Skeletal muscle tissue (tissue), 4 donors: ENCODE measurements around the gene C12orf42. TPM values are rescaled to one million over a fixed set of nuclear protein-coding genes. Genes with fewer than 3 reads are reported as not detected.

Experiments used
- H3K27ac ChIP-seq: one replicate; pipeline ENCODE4 v1.7.0; 2013; ENCODE audit warnings: mild to moderate bottlenecking, low read depth, low read length, inconsistent platforms
- H3K27me3 ChIP-seq, 3 donors: one replicate each; pipeline ENCODE4 v1.7.0; 2013; ENCODE audit warnings: low read length in 3 of 3; ENCODE audit not compliant: control insufficient read depth in 3 of 3, insufficient read depth in 3 of 3
- H3K36me3 ChIP-seq, 3 donors: one replicate each; pipeline ENCODE4 v1.7.0; 2013; ENCODE audit warnings: low read length in 3 of 3; ENCODE audit not compliant: control insufficient read depth in 3 of 3, insufficient read depth in 3 of 3
- H3K4me1 ChIP-seq, 3 donors: one replicate each; pipeline ENCODE4 v1.7.0; 2013; ENCODE audit warnings: low read length in 3 of 3, mild to moderate bottlenecking in 3 of 3; ENCODE audit not compliant: control insufficient read depth in 3 of 3, insufficient read depth in 3 of 3
- H3K4me3 ChIP-seq, 3 donors: one replicate each; pipeline ENCODE4 v1.7.0; 2013; ENCODE audit warnings: low read length in 3 of 3
- H3K9ac ChIP-seq, 3 donors: one replicate each; pipeline ENCODE4 v1.7.0; 2013; ENCODE audit warnings: low read length in 3 of 3, mild to moderate bottlenecking in 3 of 3, moderate library complexity in 2 of 3, low read depth in 1 of 3
- H3K9me3 ChIP-seq, 3 donors: one replicate each; pipeline ENCODE4 v1.7.0; 2013; ENCODE audit warnings: low read length in 3 of 3; ENCODE audit not compliant: control insufficient read depth in 3 of 3
- total RNA-seq: library from RNA; depleted of rRNA; stranded (reverse); fragments of >200 nt; gene quantifications from one replicate; pipeline ENCODE4 v1.2.3, GENCODE V29; 2014
- donor health status: Osteomylitis.

Gene C12orf42
- total RNA-seq, 1 donor from 2014 or later = 1.0 TPM

DNA sequence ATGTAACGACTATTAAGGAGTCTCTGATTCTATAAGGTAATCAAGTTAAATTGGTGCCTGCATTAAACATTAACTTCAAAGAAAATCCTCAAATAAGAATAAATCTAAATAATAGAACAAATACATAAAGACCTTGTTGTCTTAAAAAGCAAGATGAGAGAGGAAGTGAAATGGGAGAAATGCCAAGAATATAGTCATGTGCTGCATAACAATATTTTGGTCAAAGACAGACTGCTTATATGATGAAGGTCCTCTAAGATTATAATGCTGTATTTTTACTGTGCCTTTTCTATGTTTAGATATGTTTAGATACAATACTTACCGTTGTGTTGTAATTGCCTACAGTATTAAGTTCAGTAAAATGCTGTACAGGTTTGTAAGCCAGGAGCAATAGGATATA is 213.6 kb downstream of the C12orf42 start:
- Histone ChIP-seq H3K9ac (no peak overlapping the region), H3K4me3 (no peak overlapping the region), H3K27ac (no peak overlapping the region), H3K9me3 (no peaks in the 10 kb centered on the region), H3K27me3 (no peaks in the 10 kb centered on the region), H3K36me3 (no peaks in the 10 kb centered on the region), H3K4me1 (no peaks in the 10 kb centered on the region)

GRCh38 chr12:103279444-103279843 is 216.3 kb downstream of the C12orf42 start:
- H3K36me3 ChIP-seq = no peaks in the 10 kb centered on the region
- H3K9ac ChIP-seq = no peak overlapping the region
- H3K4me3 ChIP-seq = no peak overlapping the region

GRCh38 chr12:103278329-103278728 is 217.4 kb downstream of the C12orf42 start:
- H3K4me1 ChIP-seq = no peaks in the 10 kb centered on the region
- no peaks in the 10 kb centered on the region for H3K27me3 ChIP-seq
- no peaks in the 10 kb centered on the region for H3K9me3 ChIP-seq
- H3K27ac ChIP-seq = no peak overlapping the region
- H3K36me3 ChIP-seq = no peaks in the 10 kb centered on the region
- no peak overlapping the region for H3K9ac ChIP-seq
- H3K4me3 ChIP-seq = no peak overlapping the region

More at GRCh38 chr12:103279444-103279843, 216.3 kb downstream of the C12orf42 start:
- no peaks in the 10 kb centered on the region for H3K27me3 ChIP-seq
- no peak overlapping the region for H3K27ac ChIP-seq
- H3K9me3 ChIP-seq = no peaks in the 10 kb centered on the region
- no peaks in the 10 kb centered on the region for H3K4me1 ChIP-seq

DNA sequence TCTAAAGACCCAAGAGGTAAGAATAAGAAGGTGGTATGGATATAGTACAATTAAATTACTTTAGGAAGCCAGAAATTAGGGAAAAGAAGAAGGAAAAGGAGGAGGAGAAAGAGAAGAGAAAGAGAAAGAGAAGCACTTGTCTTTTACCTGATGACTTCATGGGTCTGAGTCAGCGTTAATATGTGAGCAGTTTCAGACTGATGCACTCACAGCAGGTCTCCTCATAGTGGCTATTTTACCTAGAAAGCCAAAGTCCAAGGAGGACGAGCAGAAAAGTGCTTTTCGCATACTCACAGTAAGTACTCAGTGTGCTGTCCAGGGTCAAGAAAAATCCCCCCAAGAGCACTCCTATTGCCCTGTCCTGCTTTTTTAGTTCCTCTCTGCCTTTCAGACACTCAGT is 222.1 kb downstream of the C12orf42 start:
- no peak overlapping the region for H3K9ac ChIP-seq
- H3K27me3 ChIP-seq = no peaks in the 10 kb centered on the region
- no peaks in the 10 kb centered on the region for H3K4me1 ChIP-seq
- H3K9me3 ChIP-seq = no peaks in the 10 kb centered on the region
- H3K27ac ChIP-seq = no peak overlapping the region
- H3K4me3 ChIP-seq = no peak overlapping the region
- no peaks in the 10 kb centered on the region for H3K36me3 ChIP-seq

- no peak overlapping the region for H3K4me3 ChIP-seq
These were observed 222.8 kb downstream of the C12orf42 start for GRCh38 chr12:103272949-103273348.

GRCh38 chr12:103269946-103270345 is 225.8 kb downstream of the C12orf42 start:
- Histone ChIP-seq H3K4me1 (no peaks in the 10 kb centered on the region), H3K9me3 (no peaks in the 10 kb centered on the region), H3K27ac (no peak overlapping the region), H3K9ac (no peak overlapping the region), H3K36me3 (no peaks in the 10 kb centered on the region), H3K4me3 (no peak overlapping the region), H3K27me3 (peaks cover 0 to 5% (median 0%) of the 10 kb centered on the region in 3 donors)

More at GRCh38 chr12:103272949-103273348, 222.8 kb downstream of the C12orf42 start:
- Histone ChIP-seq H3K9me3 (no peaks in the 10 kb centered on the region), H3K4me1 (no peaks in the 10 kb centered on the region), H3K27me3 (no peaks in the 10 kb centered on the region), H3K9ac (no peak overlapping the region), H3K36me3 (no peaks in the 10 kb centered on the region), H3K27ac (no peak overlapping the region)

DNA sequence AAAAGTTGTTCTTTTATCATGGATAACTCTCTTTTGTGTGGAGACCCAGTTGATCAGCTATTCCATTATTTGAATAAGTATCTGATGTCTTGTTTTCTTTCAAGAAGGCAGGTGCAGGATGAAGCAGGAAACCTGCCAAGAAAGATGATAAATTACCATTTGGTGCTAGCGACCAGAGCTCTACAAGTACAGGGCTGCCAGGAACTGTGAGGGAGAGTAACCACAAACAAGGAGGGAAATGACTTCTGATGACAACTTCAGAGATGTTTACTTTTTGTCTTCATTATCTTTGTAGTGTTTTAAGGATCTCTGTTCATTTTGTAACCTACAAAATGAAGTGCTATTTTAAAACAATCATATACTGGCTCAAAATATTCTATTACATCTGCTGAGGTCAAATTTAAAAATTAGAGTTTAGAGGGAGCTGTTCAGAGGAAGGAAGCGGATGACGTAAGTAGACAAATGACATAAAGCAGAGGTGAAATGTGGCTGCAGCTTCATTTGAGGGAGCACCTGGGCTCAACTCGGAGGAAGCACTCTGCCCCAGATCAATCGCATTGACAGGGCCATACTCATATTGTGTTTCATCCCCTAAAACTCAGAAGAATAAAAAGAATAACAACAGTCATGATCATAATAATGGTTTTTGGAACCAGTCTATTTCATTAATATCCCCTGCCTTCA is 226.8 kb downstream of the C12orf42 start:
- Histone ChIP-seq H3K36me3 (no peaks in the 10 kb centered on the region), H3K27ac (no peak overlapping the region), H3K9ac (no peak overlapping the region), H3K27me3 (peaks cover 0 to 5% (median 0%) of the 10 kb centered on the region in 3 donors), H3K4me1 (no peaks in the 10 kb centered on the region), H3K4me3 (no peak overlapping the region), H3K9me3 (no peaks in the 10 kb centered on the region)

- no peaks in the 10 kb centered on the region for H3K4me1 ChIP-seq
- no peak overlapping the region for H3K4me3 ChIP-seq
- H3K27ac ChIP-seq = no peak overlapping the region
- H3K27me3 ChIP-seq = no peaks in the 10 kb centered on the region
- H3K9ac ChIP-seq = no peak overlapping the region
- H3K36me3 ChIP-seq = no peaks in the 10 kb centered on the region
- no peaks in the 10 kb centered on the region for H3K9me3 ChIP-seq
These were observed 238.0 kb downstream of the C12orf42 start for GRCh38 chr12:103257763-103258162.

Other genes with a start within 250 kb of the C12orf42 start
- 7.8 TPM for gene STAB2, start 91.3 kb upstream of the C12orf42 start, total RNA-seq